HepG2 (cell line): ENCODE results near the gene ABCF1. TPM values are rescaled to one million over a fixed set of nuclear protein-coding genes. Genes with fewer than 3 reads are reported as not detected.

Experiments
- ATAC-seq: fragments of 200-7000 bp; cut with Tn5 transposase; 3 replicates; pipeline ENCODE4 v1.9.1; 2020; ENCODE audit warnings: mild to moderate bottlenecking, moderate library complexity
- BruUV-seq: library from RNA; stranded (reverse); fragments of 400-500 nt; replicated peaks from 2 replicates; lab custom pipeline; 2021; lab: Mats Ljungman, UMichigan
- CTCF ChIA-PET: fragments of 300-600 bp; formaldehyde crosslinking; extraction: SDS; loops from one replicate; lab custom pipeline; 2021; ENCODE audit warnings: low total read pairs, inconsistent platforms, low intra/inter-chr PET ratio; lab: Yijun Ruan, JAX
- POLR2A ChIA-PET: fragments of 350-600 bp; sonication (Branson Sonifier 250); formaldehyde crosslinking; loops from one replicate; lab custom pipeline; 2020; ENCODE audit warnings: antibody characterized with exemption, inconsistent platforms; lab: Yijun Ruan, JAX
- DNase-seq: peaks from one replicate; pipeline ENCODE4 v3.0.0-alpha.2; 2015; ENCODE audit warnings: low spot score
- FAIRE-seq: peaks from 3 replicates; lab custom pipeline; 2011; peaks lifted over from hg19 to GRCh38; lab: Jason Lieb, UNC
- H2AFZ ChIP-seq: one replicate; pipeline ENCODE4 v1.6.1; 2011; ENCODE audit warnings: low read length, inconsistent platforms
- H3K27ac ChIP-seq: fragments of 300-600 bp; 3 replicates; pipeline ENCODE4 v1.8.0; 2011; ENCODE audit warnings: mixed run types, mild to moderate bottlenecking, mixed read lengths, low read length, inconsistent platforms; ENCODE audit not compliant: insufficient read depth; ENCODE audit errors: extremely low read length
- H3K27me3 ChIP-seq, 2 experiments: fragments of 200-600 bp in 1 of 2; 2 replicates in 1 of 2; 3 replicates in 1 of 2; pipeline versions ENCODE4 v1.6.0 to v1.8.0; 2011; ENCODE audit warnings: low read length in 2 of 2, mild to moderate bottlenecking in 2 of 2, moderate library complexity in 2 of 2, inconsistent platforms in 1 of 2; ENCODE audit not compliant: insufficient read depth in 2 of 2, control insufficient read depth in 1 of 2
- H3K36me3 ChIP-seq, 2 experiments: fragments of 200-600 bp in 1 of 2; replicated peaks in 1 of 2; 2 replicates in 1 of 2; 3 replicates in 1 of 2; pipeline versions ENCODE4 v1.5.1 to v1.8.0; 2011; ENCODE audit warnings: low read length in 2 of 2, inconsistent platforms in 1 of 2; ENCODE audit not compliant: insufficient read depth in 2 of 2, control insufficient read depth in 1 of 2
- H3K4me1 ChIP-seq: 2 replicates; pipeline ENCODE4 v1.5.1; 2012; ENCODE audit warnings: low read length, inconsistent platforms; ENCODE audit not compliant: insufficient read depth
- H3K4me2 ChIP-seq: 2 replicates; pipeline ENCODE4 v1.6.0; 2011; ENCODE audit warnings: low read depth, low read length, inconsistent platforms
- H3K4me3 ChIP-seq, 3 experiments: fragments of 200-600 bp in 1 of 3; sonication (generic), shearing (Covaris generic) in 1 of 3; replicated peaks in 1 of 3; 2 replicates each; pipeline ENCODE4 v1.5.1; 2011 to 2016; ENCODE audit warnings: low read length in 3 of 3, inconsistent platforms in 2 of 3, low read depth in 2 of 3, mild to moderate bottlenecking in 2 of 3, control low read depth in 1 of 3, mixed read lengths in 1 of 3; ENCODE audit not compliant: insufficient read depth in 1 of 3
- H3K79me2 ChIP-seq: one replicate; pipeline ENCODE4 v1.6.1; 2011; ENCODE audit warnings: low read length, inconsistent platforms; ENCODE audit not compliant: insufficient read depth
- H3K9ac ChIP-seq: 2 replicates; pipeline ENCODE4 v1.6.0; 2011; ENCODE audit warnings: mild to moderate bottlenecking, low read depth, low read length, inconsistent platforms; ENCODE audit not compliant: insufficient read depth
- H3K9me3 ChIP-seq: 2 replicates; pipeline ENCODE4 v1.5.1; 2012; ENCODE audit warnings: mild to moderate bottlenecking, low read length
- H4K20me1 ChIP-seq: 2 replicates; pipeline ENCODE4 v1.6.0; 2011; ENCODE audit warnings: inconsistent platforms, mild to moderate bottlenecking, low read length, moderate library complexity; ENCODE audit not compliant: insufficient read depth
- HMGA1 ChIP-seq: sonication (generic); formaldehyde crosslinking; conservative IDR thresholded peaks from 2 replicates; pipeline ENCODE4 v1.4.0; 2020; ENCODE audit warnings: missing genetic modification reagents
- MAFK ChIP-seq, 2 experiments: IDR thresholded peaks in 1 of 2; conservative IDR thresholded peaks in 1 of 2; 2 replicates each; pipeline ENCODE4 v1.6.1; 2011; ENCODE audit warnings: improper control_type of control experiment in 2 of 2, low read length in 2 of 2
- NFE2L2 ChIP-seq: fragments of 150-350 bp; IDR thresholded peaks from 2 replicates; pipeline ENCODE4 v1.6.1; 2014; ENCODE audit warnings: low read length
- SKI ChIP-seq: fragments of 450-650 bp; IDR thresholded peaks from one replicate; pipeline ENCODE4 v1.6.1; 2018; ENCODE audit warnings: mild to moderate bottlenecking; ENCODE audit not compliant: partially characterized antibody
- UBTF ChIP-seq: sonication (generic); formaldehyde crosslinking; IDR thresholded peaks from 2 replicates; pipeline ENCODE4 v1.4.0; 2020; ENCODE audit warnings: mild to moderate bottlenecking, missing genetic modification reagents
- ZEB1 ChIP-seq: IDR thresholded peaks from 2 replicates; pipeline ENCODE4 v1.6.1; 2012; ENCODE audit warnings: mild to moderate bottlenecking, low read depth, inconsistent platforms; ENCODE audit not compliant: insufficient replicate concordance
- ZFX ChIP-seq: sonication (generic); formaldehyde crosslinking; IDR thresholded peaks from 2 replicates; pipeline ENCODE4 v1.4.0; 2020; ENCODE audit warnings: mild to moderate bottlenecking, low read depth, missing genetic modification reagents, moderate library complexity
- ZNF138 ChIP-seq: sonication (generic); formaldehyde crosslinking; IDR thresholded peaks from 2 replicates; pipeline ENCODE4 v1.5.0; 2020; ENCODE audit warnings: mild to moderate bottlenecking, low read depth, missing genetic modification reagents
- whole genome bisulfite sequencing: methylation state at CpG from one replicate; pipeline ENCODE4 v1.1.6; 2017; ENCODE audit warnings: low lambda C conversion rate; 5-methylcytosine and 5-hydroxymethylcytosine counted together
- in situ Hi-C: cut with HindIII; loops from 2 replicates; pipeline ENCODE4 v1.10.0; 2017; ENCODE audit warnings: low pct_unique_long_range_greater_than_20kb; ENCODE audit not compliant: extremely low pct_ligation_motif_present
- intact Hi-C: fragments of 100-400 bp; cut with micrococcal nuclease; formaldehyde crosslinking; loops from one replicate; pipeline ENCODE4 v1.10.0; 2022; ENCODE audit not compliant: unreplicated experiment
- polyA plus RNA-seq, 8 experiments: library from polyadenylated mRNA; depleted of rRNA in 3 of 8; stranded (reverse) in 7 of 8; unstranded in 1 of 8; fragments of >200 nt; fragmentation: Illumina TruSeq in 4 of 8; extraction: Trizol in 4 of 8; gene quantifications; 2 replicates each; pipeline versions ENCODE4 v1.2.1 to v1.2.3, GENCODE V29; 2011 to 2016; ENCODE audit warnings: low read depth in 4 of 8, missing spikeins in 1 of 8, mixed read lengths in 1 of 8; ENCODE audit not compliant: insufficient read depth in 1 of 8
- total RNA-seq, 5 experiments: library from RNA; depleted of rRNA; stranded (reverse); fragments of >200 nt; fragmentation: Illumina TruSeq; extraction: Trizol; gene quantifications; 2 replicates each; pipeline ENCODE4 v1.2.3, GENCODE V29; 2016; ENCODE audit warnings: low read depth in 1 of 5

ABCF1 gene
- total and polyA plus RNA-seq, 2 of the 13 experiments (the other 11 are each of a cell fraction or from before 2014, with no cell fraction given) = 25.4 to 98.9 TPM

DNA sequence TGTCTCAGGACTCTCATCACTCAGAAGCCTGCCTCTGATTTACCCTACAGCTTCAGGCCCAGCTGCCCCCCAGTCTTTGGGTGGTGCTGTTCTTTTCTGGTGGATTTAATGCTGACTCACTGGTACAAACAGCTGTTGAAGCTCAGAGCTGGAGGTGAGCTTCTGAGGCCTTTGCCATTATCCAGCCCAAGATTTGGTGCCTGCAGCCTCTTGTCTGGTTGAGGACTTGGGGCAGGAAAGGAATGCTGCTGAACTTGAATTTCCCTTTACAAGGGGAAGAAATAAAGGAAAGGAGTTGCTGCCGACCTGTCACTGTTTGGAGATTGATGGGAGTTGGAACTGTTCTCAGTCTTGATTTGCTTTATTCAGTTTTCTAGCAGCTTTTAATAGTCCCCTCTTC lies 19.8 kb downstream of the ABCF1 start:
- H3K36me3 ChIP-seq = peaks cover 22 to 68% of the 10 kb centered on the region in 2 experiments
- FAIRE-seq (no peak), ATAC-seq (no peak), DNase-seq (no peak)
- no peaks in the 10 kb centered on the region for H3K27me3 ChIP-seq
- H3K79me2 ChIP-seq = no peaks in the 10 kb centered on the region
- intact Hi-C loops = no loop called here
- no peaks in the 10 kb centered on the region for H3K9me3 ChIP-seq
- CTCF ChIA-PET = no interaction called here
- H3K4me3 ChIP-seq = no peak overlapping the region
- POLR2A ChIA-PET = interaction anchor here (1.6 to 2.0 kb wide), 3 partner anchors 10 to 23 kb away, joined by 7 to 16 read pairs (median 7); partner anchors contain the start of gene ABCF1
- no peaks in the 10 kb centered on the region for H4K20me1 ChIP-seq
- BruUV-seq = no TSS peak
- no peak overlapping the region for H3K4me2 ChIP-seq
- 0 out of 4 replicates have a peak, but pooled peaks of 1 of the 2 experiments have one; percentile 16 for TF ChIP-seq MAFK (conservative IDR thresholded peaks at IDR 0.05 in 1 of 2, IDR thresholded peaks at IDR 0.05 in 1 of 2; ENCODE audit: low read length in 2 of 2)
- TF ChIP-seq ZEB1 = no peak
- TF ChIP-seq NFE2L2 = peak; percentile 72; the same call in 1 of the 2 replicates
- no peak overlapping the region for H2AFZ ChIP-seq
- no peak overlapping the region for H3K27ac ChIP-seq
- in situ Hi-C loops = no loop called here
- 75% methylated on average over 1 of the region's 1 CpG for whole genome bisulfite sequencing
- no peak overlapping the region for H3K9ac ChIP-seq
- H3K4me1 ChIP-seq = no peaks in the 10 kb centered on the region

GRCh38 chr6:30592287-30592686 lies 21.0 kb downstream of the ABCF1 start:
- Histone ChIP-seq H3K27me3 (no peaks in the 10 kb centered on the region), H2AFZ (no peak overlapping the region), H3K9me3 (no peaks in the 10 kb centered on the region), H3K4me2 (no peak overlapping the region), H3K79me2 (no peaks in the 10 kb centered on the region), H4K20me1 (no peaks in the 10 kb centered on the region), H3K9ac (no peak overlapping the region), H3K27ac (no peak overlapping the region), H3K4me1 (no peaks in the 10 kb centered on the region), H3K36me3 (peaks cover 19 to 58% of the 10 kb centered on the region in 2 experiments), H3K4me3 (no peak overlapping the region)
- in situ Hi-C loops = no loop called here
- ChIA-PET CTCF (no interaction called here), POLR2A (interaction anchor here (1.0 to 1.3 kb wide), 4 partner anchors 9 to 22 kb away, joined by 3 to 5 read pairs (median 3); partner anchors contain the start of gene ABCF1)
- ATAC-seq = no peak
- BruUV-seq = TSS peak; percentile 12
- FAIRE-seq = peak; percentile 28
- TF ChIP-seq ZNF138 (CRISPR knock-in tag) (no peak), MAFK (conservative IDR thresholded peaks at IDR 0.05 in 1 of 2, IDR thresholded peaks at IDR 0.05 in 1 of 2; ENCODE audit: low read length in 2 of 2) (peak in 1 of 2 experiments; percentile 46; a peak in 1 of 4 replicates), ZFX (CRISPR knock-in tag) (no peak), HMGA1 (no peak), UBTF (CRISPR knock-in tag) (no peak), SKI (no peak)
- DNase-seq = no peak
- intact Hi-C loops = no loop called here
- WGBS = 96% methylated on average over 1 of the region's 1 CpG
